Naive thymus-derived CD4-positive, alpha-beta T cell (primary cell): Measurements from ENCODE around the gene KRT84. TPM values are rescaled to one million over a fixed set of nuclear protein-coding genes. Genes with fewer than 3 reads are reported as not detected.
"Not testable (repeated sequence)": the region's sequence is repeated elsewhere in the genome, so short reads cannot be mapped to it uniquely, and the experiment has no call there.

Experiments
- ATAC-seq: fragments of 150-1000 bp; cut with Tn5 transposase; 2 replicates; pipeline ENCODE4 v1.10.0; 2021; ENCODE audit warnings: mild to moderate bottlenecking, moderate library complexity
- CTCF ChIA-PET: fragments of 350-600 bp; sonication (Branson Sonifier 250); formaldehyde crosslinking; loops from one replicate; lab custom pipeline; 2021; ENCODE audit warnings: antibody characterized with exemption; lab: Charles Lee
- POLR2A ChIA-PET: fragments of 350-600 bp; sonication (Branson Sonifier 250); formaldehyde crosslinking; loops from one replicate; lab custom pipeline; 2021; ENCODE audit warnings: antibody characterized with exemption, inconsistent platforms; lab: Charles Lee
- DNase-seq, 9 donors: peaks; one replicate each; pipeline versions ENCODE4 v3.0.0 to v3.0.0-alpha.2; 2020 to 2022; ENCODE audit warnings: mixed read lengths in 1 of 9
- H3K27ac ChIP-seq: one replicate; pipeline ENCODE4 v1.7.0; 2013; ENCODE audit warnings: mild to moderate bottlenecking, low read depth, low read length, moderate library complexity
- H3K27me3 ChIP-seq, 2 donors: one replicate each; pipeline ENCODE4 v1.7.0; 2013; ENCODE audit warnings: low read length in 2 of 2, mild to moderate bottlenecking in 2 of 2, moderate library complexity in 2 of 2; ENCODE audit not compliant: control insufficient read depth in 2 of 2, insufficient read depth in 2 of 2
- H3K36me3 ChIP-seq, 3 experiments: 1 replicate in 2 of 3; 2 replicates in 1 of 3; pipeline ENCODE4 v1.7.0; 2013; ENCODE audit warnings: low read length in 3 of 3, mild to moderate bottlenecking in 3 of 3, moderate library complexity in 1 of 3; ENCODE audit not compliant: insufficient read depth in 3 of 3, control insufficient read depth in 2 of 3
- H3K4me1 ChIP-seq, 2 donors: one replicate each; pipeline ENCODE4 v1.7.0; 2013; ENCODE audit warnings: low read length in 2 of 2, mild to moderate bottlenecking in 2 of 2, moderate library complexity in 1 of 2; ENCODE audit not compliant: control insufficient read depth in 2 of 2, insufficient read depth in 2 of 2
- H3K4me3 ChIP-seq: 2 replicates; pipeline ENCODE4 v1.7.0; 2013; ENCODE audit warnings: mild to moderate bottlenecking, low read length
- H3K9me3 ChIP-seq, 3 experiments: 1 replicate in 2 of 3; 2 replicates in 1 of 3; pipeline ENCODE4 v1.7.0; 2013; ENCODE audit warnings: low read length in 3 of 3; ENCODE audit not compliant: control insufficient read depth in 2 of 3
- H3K27ac Mint-ChIP-seq, 9 donors: one replicate each; pipeline ENCODE4 v1.8.0; 2020 to 2022; ENCODE audit warnings: mixed read lengths in 9 of 9, mild to moderate bottlenecking in 8 of 9, moderate library complexity in 5 of 9, inconsistent platforms in 2 of 9
- H3K27me3 Mint-ChIP-seq, 5 donors: one replicate each; pipeline ENCODE4 v1.8.0; 2021 to 2022; ENCODE audit warnings: mixed read lengths in 5 of 5, mild to moderate bottlenecking in 1 of 5
- H3K36me3 Mint-ChIP-seq, 5 donors: one replicate each; pipeline ENCODE4 v1.8.0; 2020 to 2022; ENCODE audit warnings: mixed read lengths in 5 of 5, mild to moderate bottlenecking in 3 of 5, inconsistent platforms in 1 of 5
- H3K4me1 Mint-ChIP-seq, 7 donors: one replicate each; pipeline ENCODE4 v1.8.0; 2020 to 2022; ENCODE audit warnings: mixed read lengths in 7 of 7, mild to moderate bottlenecking in 3 of 7, inconsistent platforms in 1 of 7
- H3K4me3 Mint-ChIP-seq, 10 donors: one replicate each; pipeline ENCODE4 v1.8.0; 2020 to 2022; ENCODE audit warnings: mild to moderate bottlenecking in 10 of 10, mixed read lengths in 10 of 10, moderate library complexity in 6 of 10, inconsistent platforms in 2 of 10
- H3K9me3 Mint-ChIP-seq, 11 donors: one replicate each; pipeline ENCODE4 v1.8.0; 2020 to 2022; ENCODE audit warnings: mixed read lengths in 11 of 11, mild to moderate bottlenecking in 4 of 11, inconsistent platforms in 1 of 11, moderate library complexity in 1 of 11
- intact Hi-C, 2 donors: fragments of 100-400 bp; cut with micrococcal nuclease; formaldehyde crosslinking; loops; one replicate each; pipeline ENCODE4 v1.15.1; 2023
- polyA plus RNA-seq, 2 donors: library from polyadenylated mRNA; unstranded; fragments of 300-500 nt; fragmentation: Illumina TruSeq; gene quantifications; one replicate each; pipeline ENCODE4 v1.2.3, GENCODE V29; 2021
- total RNA-seq, 6 experiments: library from RNA in 5 of 6; stranded (reverse) in 5 of 6; gene quantifications; 1 replicate in 5 of 6; 2 replicates in 1 of 6; pipeline ENCODE4 v1.2.3 and lab custom pipeline; 2021 to 2026

Gene KRT84
- total and polyA plus RNA-seq, 7 experiments from 2014 or later, result not detected

DNA sequence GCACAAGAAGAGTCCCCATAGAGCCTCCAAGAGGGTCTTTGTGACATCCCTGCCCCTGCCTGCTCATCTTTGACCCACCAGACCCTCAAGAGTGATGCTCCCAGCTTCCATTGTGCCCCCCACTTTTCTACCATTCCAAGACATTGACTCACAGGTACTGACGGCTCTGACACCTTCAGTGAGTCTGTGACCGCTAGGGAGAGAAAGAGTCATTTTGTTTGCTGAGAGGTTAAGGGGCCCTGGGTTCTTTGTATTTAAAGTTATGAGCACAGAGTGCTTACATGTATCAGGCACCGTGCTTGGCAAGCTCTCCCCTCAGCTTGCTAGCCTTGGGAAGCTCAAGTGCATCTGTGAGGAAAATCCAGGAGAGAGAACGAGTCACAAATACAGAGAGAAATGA lies 27.8 kb upstream of the KRT84 start:
- H3K27ac ChIP-seq, result no peak overlapping the region
- no peak overlapping the region for H3K4me3 ChIP-seq
- no peak overlapping the region for H3K27ac Mint-ChIP-seq
- H3K36me3 ChIP-seq, result no peaks in the 10 kb centered on the region
- H3K36me3 Mint-ChIP-seq, result no peaks in the 10 kb centered on the region
- CTCF ChIA-PET, result no interaction called here
- POLR2A ChIA-PET, result no interaction called here
- H3K4me3 Mint-ChIP-seq, result no peak overlapping the region
- no peak for ATAC-seq
- no peak for DNase-seq
- no peaks in the 10 kb centered on the region for H3K27me3 ChIP-seq
- intact Hi-C loops, result no loop called here
- H3K9me3 Mint-ChIP-seq, result peaks cover 0 to 11% (median 0%) of the 10 kb centered on the region in 11 donors
- no peaks in the 10 kb centered on the region for H3K4me1 ChIP-seq
- no peaks in the 10 kb centered on the region for H3K4me1 Mint-ChIP-seq
- H3K27me3 Mint-ChIP-seq, result peaks cover 0 to 23% (median 10%) of the 10 kb centered on the region in 5 donors
- H3K9me3 ChIP-seq, result no peaks in the 10 kb centered on the region

GRCh38 chr12:52411815-52412214 lies 26.4 kb upstream of the KRT84 start:
- POLR2A ChIA-PET, result no interaction called here
- H3K4me1 Mint-ChIP-seq, result no peaks in the 10 kb centered on the region
- H3K4me3 ChIP-seq, result no peak overlapping the region
- H3K27ac Mint-ChIP-seq, result no peak overlapping the region
- no peaks in the 10 kb centered on the region for H3K9me3 ChIP-seq
- no peak overlapping the region for H3K4me3 Mint-ChIP-seq
- H3K27me3 Mint-ChIP-seq, result peaks cover 0 to 23% (median 10%) of the 10 kb centered on the region in 5 donors
- DNase-seq, result no peak
- CTCF ChIA-PET, result no interaction called here
- H3K36me3 ChIP-seq, result no peaks in the 10 kb centered on the region
- intact Hi-C loops, result no loop called here
- H3K4me1 ChIP-seq, result no peaks in the 10 kb centered on the region
- no peaks in the 10 kb centered on the region for H3K27me3 ChIP-seq
- H3K9me3 Mint-ChIP-seq, result peaks cover 0 to 11% (median 0%) of the 10 kb centered on the region in 11 donors
- no peak overlapping the region for H3K27ac ChIP-seq
- ATAC-seq, result no peak
- H3K36me3 Mint-ChIP-seq, result peaks cover 0 to 3% (median 0%) of the 10 kb centered on the region in 5 donors

- H3K36me3 Mint-ChIP-seq, ATAC-seq: not testable (repeated sequence)
These were observed 25.3 kb upstream of the KRT84 start for GRCh38 chr12:52410589-52411248.

GRCh38 chr12:52407918-52408317 lies 22.5 kb upstream of the KRT84 start:
- Mint-ChIP-seq H3K4me3 (no peak overlapping the region), H3K36me3 (peaks cover 0 to 3% (median 0%) of the 10 kb centered on the region in 5 donors), H3K27ac (no peak overlapping the region), H3K27me3 (peaks cover 0 to 17% (median 5%) of the 10 kb centered on the region in 5 donors), H3K9me3 (peaks cover 0 to 11% (median 0%) of the 10 kb centered on the region in 11 donors), H3K4me1 (no peaks in the 10 kb centered on the region)
- POLR2A ChIA-PET, result no interaction called here
- intact Hi-C loops, result no loop called here
- Histone ChIP-seq H3K4me3 (no peak overlapping the region), H3K27ac (no peak overlapping the region), H3K4me1 (no peaks in the 10 kb centered on the region), H3K27me3 (no peaks in the 10 kb centered on the region), H3K9me3 (no peaks in the 10 kb centered on the region), H3K36me3 (no peaks in the 10 kb centered on the region)
- CTCF ChIA-PET, result no interaction called here
- ATAC-seq, result no peak
- DNase-seq, result no peak

More at GRCh38 chr12:52410589-52411248, 25.3 kb upstream of the KRT84 start:
- DNase-seq, H3K36me3 ChIP-seq, H3K4me1 Mint-ChIP-seq, H3K9me3 ChIP-seq, POLR2A ChIA-PET, H3K4me1 ChIP-seq, H3K27me3 ChIP-seq, CTCF ChIA-PET, H3K27ac Mint-ChIP-seq, H3K27ac ChIP-seq, H3K4me3 ChIP-seq, intact Hi-C loops, H3K4me3 Mint-ChIP-seq: not testable (repeated sequence)
- peaks cover 0 to 23% (median 10%) of the 10 kb centered on the region in 5 donors for H3K27me3 Mint-ChIP-seq
- peaks cover 0 to 11% (median 0%) of the 10 kb centered on the region in 11 donors for H3K9me3 Mint-ChIP-seq

DNA sequence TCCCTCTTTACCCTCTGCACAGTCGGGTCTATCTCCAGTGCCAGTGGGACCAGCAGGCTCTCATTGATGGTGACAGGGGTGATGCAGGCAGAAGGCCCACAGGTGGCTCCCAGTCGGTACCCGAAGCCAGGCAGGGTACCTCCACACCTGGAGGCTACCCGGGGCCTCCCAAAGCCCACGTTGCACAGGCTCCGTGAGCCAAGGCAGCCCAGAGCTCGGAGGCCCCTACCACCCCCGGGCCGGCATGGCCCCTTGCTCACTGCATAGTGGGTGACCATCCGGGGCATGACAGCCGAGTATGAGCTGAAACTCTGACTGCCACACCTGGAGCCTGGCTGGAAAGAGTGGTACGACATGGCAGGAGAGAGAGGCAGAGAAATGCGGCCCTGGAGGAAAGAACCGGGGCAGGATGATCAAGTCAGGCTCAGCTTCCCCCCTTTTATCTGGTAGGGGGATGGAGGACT lies 20.5 kb upstream of the KRT84 start, which contains the start of gene KRT82:
Gene KRT82, minus strand, starts transcription at position 414 of the 464 bp plus-strand sequence. Its CDS starts 58 bp downstream, at position 356.
- Histone ChIP-seq H3K9me3 (no peaks in the 10 kb centered on the region), H3K4me3 (no peak within 1 kb of the TSS), H3K36me3 (no peaks in the 10 kb centered on the region), H3K27me3 (no peaks in the 10 kb centered on the region), H3K4me1 (no peaks in the 10 kb centered on the region), H3K27ac (no peak within 1 kb of the TSS)
- Mint-ChIP-seq H3K27me3 (peaks cover 0 to 14% (median 5%) of the 10 kb centered on the region in 5 donors), H3K36me3 (peaks cover 0 to 3% (median 0%) of the 10 kb centered on the region in 5 donors), H3K4me1 (no peaks in the 10 kb centered on the region), H3K4me3 (no peak within 1 kb of the TSS), H3K9me3 (peaks cover 0 to 9% (median 0%) of the 10 kb centered on the region in 11 donors), H3K27ac (no peak within 1 kb of the TSS)
- intact Hi-C loops, result no loop called here
- CTCF ChIA-PET, result no interaction called here
- POLR2A ChIA-PET, result no interaction called here
- ATAC-seq (no peak), DNase-seq (no peak)

DNA sequence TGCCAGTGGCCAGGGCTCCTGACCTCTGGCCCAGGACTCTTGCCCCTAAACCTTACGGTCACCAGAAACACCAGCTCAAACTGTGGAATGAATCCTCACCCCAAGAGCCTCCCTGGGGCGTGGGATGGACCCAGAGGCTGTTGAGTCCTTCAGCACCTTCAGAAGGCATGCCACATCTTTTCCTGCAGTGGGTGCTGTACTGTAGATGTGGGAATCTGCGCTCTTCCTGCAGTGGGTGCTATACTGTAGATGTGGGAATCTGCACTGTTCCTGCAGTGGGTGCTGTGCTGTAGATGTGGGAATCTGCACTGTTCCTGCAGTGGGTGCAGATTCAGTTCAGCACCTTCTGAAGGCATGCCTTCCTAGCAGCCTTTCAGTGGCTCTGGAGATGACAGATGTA lies 19.5 kb upstream of the KRT84 start:
- H3K27me3 ChIP-seq, result no peaks in the 10 kb centered on the region
- Mint-ChIP-seq H3K9me3 (peaks cover 0 to 6% (median 0%) of the 10 kb centered on the region in 11 donors), H3K27ac (no peak overlapping the region), H3K4me1 (no peaks in the 10 kb centered on the region), H3K4me3 (no peak overlapping the region), H3K27me3 (peaks cover 0 to 17% (median 5%) of the 10 kb centered on the region in 5 donors), H3K36me3 (peaks cover 0 to 3% (median 0%) of the 10 kb centered on the region in 5 donors)
- no peaks in the 10 kb centered on the region for H3K4me1 ChIP-seq
- no peaks in the 10 kb centered on the region for H3K9me3 ChIP-seq
- ATAC-seq (no peak), DNase-seq (no peak)
- intact Hi-C loops, result no loop called here
- no peak overlapping the region for H3K27ac ChIP-seq
- no peak overlapping the region for H3K4me3 ChIP-seq
- ChIA-PET CTCF (no interaction called here), POLR2A (no interaction called here)
- H3K36me3 ChIP-seq, result no peaks in the 10 kb centered on the region
